LHCN-M2 (cell line): Measurements from ENCODE around the gene APBA2. TPM values are rescaled to one million over a fixed set of nuclear protein-coding genes. Genes with fewer than 3 reads are reported as not detected.
A peak's percentile ranks its signal among the peaks of the same experiment; 100 is the strongest.

ENCODE experiments used
- DNase-seq: peaks from one replicate; pipeline ENCODE4 v3.0.0-alpha.2; 2012; ENCODE audit warnings: low read depth
- total RNA-seq: library from RNA; depleted of rRNA; stranded (reverse); fragments of >200 nt; gene quantifications from 2 replicates; pipeline ENCODE4 v1.2.3, GENCODE V29; 2014

APBA2 gene
- total RNA-seq, 1 experiment from 2014 or later = not detected

DNA sequence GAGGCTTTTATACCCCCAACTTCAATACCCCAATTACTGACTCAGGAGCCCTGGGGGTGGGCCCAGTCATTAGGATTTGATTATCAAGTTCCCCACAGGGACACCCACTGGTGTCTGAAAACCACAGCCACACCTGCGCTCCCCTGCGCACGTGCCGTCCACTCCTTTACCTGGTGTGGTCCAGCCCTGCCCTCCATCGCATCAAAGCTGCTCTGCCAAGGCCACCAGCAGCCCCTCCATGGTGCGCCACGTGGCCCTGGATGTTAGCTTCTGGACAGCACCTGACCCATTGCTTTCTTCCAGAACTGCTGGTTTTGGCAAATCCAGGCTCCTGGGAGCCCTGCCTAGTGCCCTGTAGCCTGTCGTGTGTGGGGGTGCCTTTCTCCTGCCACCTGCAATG lies 247.5 kb downstream of the APBA2 start:
- no peak for DNase-seq

DNA sequence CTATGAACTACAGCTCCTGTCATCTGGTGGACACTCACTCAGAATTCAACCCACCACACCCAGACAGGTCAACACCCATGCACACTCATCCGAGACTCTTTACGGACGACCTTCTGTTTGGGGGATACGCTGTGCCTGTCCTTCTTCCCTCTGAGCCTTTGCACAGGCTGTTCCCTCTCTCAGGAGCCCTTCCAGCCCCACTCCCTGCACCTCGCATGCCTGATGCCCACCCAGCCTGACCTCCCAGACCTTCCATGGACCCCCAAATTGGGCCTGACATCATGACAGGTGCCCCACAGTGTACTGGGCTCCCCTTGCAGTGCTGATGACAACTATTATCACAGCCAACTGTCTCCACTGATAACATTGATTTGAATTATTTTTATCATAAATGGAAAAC lies 248.0 kb downstream of the APBA2 start:
- DNase-seq = no peak

- DNase-seq = no peak
Observed at GRCh38 chr15:29134239-29134638, 248.5 kb downstream of the APBA2 start.

DNA sequence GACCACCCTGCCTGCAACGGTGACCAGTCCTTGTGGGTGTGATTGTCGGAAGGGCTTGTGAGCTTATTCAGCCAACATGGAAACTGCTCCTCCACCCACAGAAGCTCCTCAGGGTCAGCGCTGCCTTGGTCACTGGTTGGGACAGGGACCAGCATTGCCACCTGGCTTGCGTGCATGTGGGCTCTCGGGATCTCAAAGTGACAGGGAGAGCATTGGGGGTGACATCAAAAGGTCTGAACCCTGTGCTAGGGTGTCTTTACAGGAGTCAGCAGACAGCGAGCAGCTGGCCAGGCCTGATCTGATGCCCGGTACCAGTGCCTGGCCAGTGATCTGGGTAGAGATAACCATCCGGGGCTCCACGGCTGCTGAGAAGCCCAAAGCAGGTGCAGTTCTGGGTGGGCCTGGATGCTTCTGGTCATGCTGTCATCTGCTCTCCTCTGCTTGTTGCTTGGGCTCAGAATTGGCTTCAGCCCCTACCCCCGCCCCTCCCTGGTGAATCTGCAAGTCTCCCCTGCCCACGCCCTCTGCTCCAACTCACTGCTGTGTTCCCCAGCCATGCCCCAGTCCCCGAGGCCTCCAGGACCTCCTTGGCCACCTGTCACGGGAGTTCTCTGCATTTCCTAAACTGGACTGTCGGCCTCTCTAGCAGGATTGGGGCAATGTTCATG lies 249.0 kb downstream of the APBA2 start:
- no peak for DNase-seq

GRCh38 chr15:29135309-29135657 lies 249.5 kb downstream of the APBA2 start:
- DNase-seq = no peak

DNA sequence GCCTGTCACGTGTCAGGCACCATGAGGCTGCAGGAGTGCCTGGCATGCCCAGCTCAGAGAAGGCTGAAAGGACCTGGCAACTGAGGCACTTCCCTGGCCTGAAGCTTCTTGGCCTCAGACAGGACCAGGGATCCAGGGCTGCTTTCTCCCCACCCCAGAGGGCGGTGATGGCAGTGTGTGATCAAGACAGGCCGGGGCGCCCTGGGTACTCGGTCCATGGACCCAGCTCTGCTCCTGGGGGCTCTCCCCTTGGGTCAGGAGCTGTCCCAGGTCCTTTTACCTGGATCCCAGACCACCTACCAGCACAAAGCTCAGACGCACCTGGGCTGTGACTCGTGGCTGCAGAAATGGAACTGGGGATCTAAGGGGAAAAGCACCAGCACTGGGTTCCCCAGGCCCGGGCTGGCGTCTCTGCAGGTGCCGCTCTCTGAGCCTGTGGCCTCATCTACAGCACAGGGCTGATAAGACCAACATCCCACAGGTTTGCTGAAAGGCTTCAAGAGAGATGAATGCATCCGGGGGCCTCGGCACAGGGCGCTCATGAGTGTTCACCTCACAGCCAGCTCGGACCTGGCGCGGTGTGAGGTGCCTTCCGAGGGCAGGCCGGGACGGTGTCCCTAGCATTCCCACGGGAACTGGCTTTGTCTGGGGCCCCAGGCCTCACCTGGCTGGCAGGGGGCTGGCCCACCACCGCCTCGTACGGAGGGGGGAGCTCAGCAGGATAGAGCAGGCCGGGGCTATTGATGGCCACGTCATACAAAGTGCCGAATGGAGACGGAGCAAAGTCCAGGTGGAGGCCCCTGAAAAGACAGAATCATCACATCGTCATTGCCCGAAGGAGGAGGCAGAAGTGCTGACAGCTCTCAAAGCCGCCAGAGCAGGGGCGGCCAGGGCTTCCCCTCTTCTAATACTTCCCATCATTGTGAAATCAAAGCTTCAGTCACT lies 250.2 kb downstream of the APBA2 start:
- no peak for DNase-seq

- no peak for DNase-seq
Observed at GRCh38 chr15:29138260-29138659, 252.5 kb downstream of the APBA2 start.

DNA sequence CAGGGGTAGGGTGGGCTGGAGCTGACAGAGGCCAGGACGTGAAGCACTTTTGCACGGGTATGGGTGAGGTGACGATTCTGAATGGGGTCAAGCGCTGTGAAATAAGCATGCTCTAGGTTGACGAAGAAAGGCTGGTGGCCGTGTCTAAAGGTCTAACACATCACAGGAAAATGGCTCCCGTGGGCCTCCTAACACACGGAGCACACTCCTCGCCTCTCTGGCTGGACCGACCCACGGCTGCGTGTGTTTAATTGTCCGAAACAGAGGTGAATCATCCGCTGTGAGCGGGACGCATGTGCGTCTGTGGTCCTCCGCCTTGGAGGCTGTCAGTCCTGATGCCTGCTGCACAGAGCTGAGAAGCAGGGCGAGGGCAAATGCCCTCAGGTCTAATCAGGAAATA lies 253.3 kb downstream of the APBA2 start:
- DNase-seq = no peak

DNA sequence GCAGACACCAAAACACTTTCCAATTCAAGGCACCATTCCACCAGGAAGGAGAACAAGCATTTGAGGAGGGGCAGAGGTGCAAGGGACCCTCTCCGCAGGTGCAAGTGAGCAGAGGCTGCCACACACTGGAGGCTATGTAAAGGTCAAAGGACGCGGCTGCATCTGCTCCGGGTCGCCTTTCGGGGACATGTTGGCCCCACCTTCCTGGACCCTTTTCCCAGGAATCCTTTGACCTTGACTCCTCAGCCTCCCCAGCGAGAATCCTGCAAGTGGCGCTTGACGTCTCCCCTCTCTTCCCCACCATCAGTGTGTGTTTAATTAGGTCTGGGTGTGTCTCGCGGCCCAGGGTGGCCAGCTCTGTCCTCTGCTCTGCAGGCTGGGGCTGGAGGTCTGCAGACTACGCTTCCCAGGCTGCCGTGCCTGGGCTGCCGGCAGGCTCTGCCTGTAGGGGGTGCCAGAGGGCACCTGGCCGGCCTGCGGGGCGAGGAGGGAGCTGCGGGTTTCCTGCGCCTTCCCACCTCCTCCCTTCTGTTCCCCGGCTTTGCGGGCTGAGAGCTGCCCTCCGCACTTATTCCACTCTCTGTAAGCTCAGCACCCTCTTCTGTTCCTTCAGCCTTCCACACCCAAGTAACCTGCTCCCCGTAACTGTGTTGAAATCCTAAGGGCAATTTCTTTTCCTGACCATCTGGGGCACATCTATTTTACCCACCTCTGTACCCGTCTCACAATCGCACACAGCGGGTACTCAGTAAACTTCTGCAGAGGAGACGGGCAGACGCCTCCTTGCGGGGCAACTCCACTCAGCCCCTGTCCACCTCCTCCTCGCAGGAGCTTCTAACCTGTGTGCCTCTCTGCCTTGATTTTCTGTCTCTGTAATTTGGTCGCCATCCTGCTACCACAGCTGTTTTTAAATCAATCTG lies 254.0 kb downstream of the APBA2 start:
- no peak for DNase-seq

- DNase-seq = no peak
Observed at GRCh38 chr15:29140475-29141307, 254.9 kb downstream of the APBA2 start.

GRCh38 chr15:29141308-29142128 lies 255.7 kb downstream of the APBA2 start:
- DNase-seq = no peak

- no peak for DNase-seq
Observed at GRCh38 chr15:29142129-29142747, 256.5 kb downstream of the APBA2 start.

GRCh38 chr15:29143293-29143692 lies 257.5 kb downstream of the APBA2 start:
- no peak for DNase-seq

DNA sequence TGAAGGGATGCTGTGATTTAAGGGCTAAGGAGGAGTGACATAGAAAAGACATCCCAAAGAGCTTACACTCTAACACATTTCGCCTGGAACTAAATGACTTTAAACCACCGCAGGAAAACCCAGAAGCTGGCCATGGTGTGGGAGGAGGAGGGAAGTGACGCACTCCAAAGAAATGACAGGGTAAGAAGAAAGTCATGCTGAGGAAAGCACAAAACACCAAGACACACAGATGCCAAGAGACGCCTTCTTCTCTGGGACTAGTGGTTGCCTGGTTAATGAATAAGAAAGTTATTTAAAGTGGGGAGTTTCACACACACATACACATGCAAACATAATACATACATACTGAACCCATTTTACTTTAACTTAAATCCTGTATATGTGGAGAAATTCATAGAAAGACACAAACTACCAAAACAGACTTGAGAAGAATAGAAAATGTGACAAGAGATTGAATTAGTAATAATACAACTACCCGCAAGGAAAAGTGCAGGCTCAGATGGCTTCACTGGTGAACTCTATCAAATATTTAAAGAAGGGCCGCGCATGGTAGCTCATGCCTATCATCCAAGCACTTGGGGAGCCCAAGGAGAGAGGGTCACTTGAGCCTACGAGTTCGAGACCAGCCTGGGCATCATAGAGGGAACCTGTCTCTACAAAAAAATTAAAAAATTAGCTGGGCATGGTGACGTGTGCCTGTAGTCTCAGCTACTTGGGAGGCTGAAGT lies 258.3 kb downstream of the APBA2 start:
- peak; percentile 0 for DNase-seq

GRCh38 chr15:29149738-29150075 lies 263.9 kb downstream of the APBA2 start:
- DNase-seq = no peak

- no peak for DNase-seq
Observed at GRCh38 chr15:29150515-29151483, 265.0 kb downstream of the APBA2 start.

DNA sequence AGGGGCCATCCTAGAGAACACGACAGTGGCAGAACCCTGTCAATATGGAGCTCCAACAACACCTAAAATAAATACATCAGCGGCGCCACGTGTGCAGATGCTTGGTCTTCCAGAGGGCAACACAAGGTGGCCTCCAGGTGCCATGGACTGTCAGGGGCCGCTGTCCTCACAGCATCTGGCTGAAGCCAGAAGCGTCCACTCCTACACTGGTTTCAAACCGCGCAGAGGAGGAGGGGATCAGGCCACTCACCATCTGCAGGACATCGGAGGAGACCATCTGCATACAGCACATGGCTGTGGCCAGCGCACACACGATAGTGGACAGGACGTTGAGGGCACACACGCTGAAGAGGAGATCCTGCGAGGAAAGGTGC lies 265.7 kb downstream of the APBA2 start:
- DNase-seq = no peak

DNA sequence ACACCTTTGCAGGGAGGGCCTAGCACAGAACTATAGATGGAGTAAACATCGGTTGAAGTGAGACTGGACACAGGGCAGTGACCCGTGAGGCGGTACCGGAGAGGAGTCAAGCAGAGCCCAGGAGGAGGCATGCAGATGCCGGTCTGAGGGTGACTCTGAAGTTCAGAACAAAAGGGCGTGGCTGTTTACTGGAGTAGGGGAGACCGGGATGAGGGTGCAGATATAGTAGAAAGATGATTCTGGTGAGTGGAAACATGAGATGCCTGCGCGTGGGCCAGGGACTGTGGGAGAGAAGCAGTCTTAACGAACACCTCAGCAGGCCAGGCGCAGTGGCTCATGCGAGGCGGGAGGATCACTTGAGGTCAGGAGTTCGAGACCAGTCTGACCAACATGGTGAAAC lies 270.7 kb downstream of the APBA2 start:
- no peak for DNase-seq
